ENCODE data around the gene RAPGEF1.

RAPGEF1 gene

GRCh38 chr9:131723632-131724031 lies 16.2 kb downstream of the RAPGEF1 start:
- DNase-seq (ENCODE audit: insufficient read length, low spot score) (no peak), FAIRE-seq (peak; percentile 28)
- TF ChIP-seq POLR2A (IDR thresholded peaks at IDR 0.05; ENCODE audit: low read depth, low read length) (no peak), POLR2AphosphoS5 (IDR thresholded peaks at IDR 0.05; ENCODE audit: low read depth, low read length) (no peak), TAF1 (IDR thresholded peaks at IDR 0.05; ENCODE audit: low read depth, low read length) (no peak)

- DNase-seq (ENCODE audit: insufficient read length, low spot score) = no peak
- FAIRE-seq = no peak
- no peak for TF ChIP-seq SPI1 (IDR thresholded peaks at IDR 0.05; ENCODE audit: low read depth, low read length)
- no peak for TF ChIP-seq POU2F2 (IDR thresholded peaks at IDR 0.05; ENCODE audit: low read depth, low read length)
- no peak for TF ChIP-seq PAX5 (IDR thresholded peaks at IDR 0.05; ENCODE audit: insufficient read depth, low read length, severe bottlenecking)
- no peak for TF ChIP-seq POLR2AphosphoS5 (IDR thresholded peaks at IDR 0.05; ENCODE audit: low read depth, low read length)
- TF ChIP-seq POLR2A (IDR thresholded peaks at IDR 0.05; ENCODE audit: low read depth, low read length) = no peak
- no peak for TF ChIP-seq TAF1 (IDR thresholded peaks at IDR 0.05; ENCODE audit: low read depth, low read length)
Measured at GRCh38 chr9:131722255-131722654, 17.6 kb downstream of the RAPGEF1 start.

GRCh38 chr9:131721076-131721475 lies 18.8 kb downstream of the RAPGEF1 start:
- FAIRE-seq (no peak), DNase-seq (ENCODE audit: insufficient read length, low spot score) (no peak)
- no peak for TF ChIP-seq POU2F2 (IDR thresholded peaks at IDR 0.05; ENCODE audit: low read depth, low read length)
- no peak for TF ChIP-seq PAX5 (IDR thresholded peaks at IDR 0.05; ENCODE audit: insufficient read depth, low read length, severe bottlenecking)
- no peak for TF ChIP-seq TAF1 (IDR thresholded peaks at IDR 0.05; ENCODE audit: low read depth, low read length)
- TF ChIP-seq SPI1 (IDR thresholded peaks at IDR 0.05; ENCODE audit: low read depth, low read length) = no peak
- no peak for TF ChIP-seq POLR2AphosphoS5 (IDR thresholded peaks at IDR 0.05; ENCODE audit: low read depth, low read length)
- TF ChIP-seq POLR2A (IDR thresholded peaks at IDR 0.05; ENCODE audit: low read depth, low read length) = no peak

DNA sequence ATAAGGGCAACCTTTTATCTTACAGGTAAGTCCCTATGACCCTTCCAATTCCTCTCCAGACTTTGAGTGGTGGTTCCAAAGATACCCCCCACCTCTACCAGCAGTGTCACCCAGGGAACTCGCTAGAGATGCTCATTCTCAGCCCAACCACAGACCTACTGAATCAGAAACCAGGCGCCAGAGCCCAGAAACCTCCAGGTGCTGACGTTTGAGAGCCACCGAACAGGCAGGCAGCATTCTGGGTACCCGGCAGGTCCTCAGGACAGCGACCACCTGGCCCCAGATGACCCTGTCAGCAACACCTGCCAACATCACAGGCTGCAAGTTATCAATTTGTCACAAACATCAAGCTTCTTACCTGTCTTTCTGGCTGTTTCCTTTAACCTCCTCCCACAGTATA lies 19.5 kb downstream of the RAPGEF1 start:
- peak; percentile 86 for FAIRE-seq
- no peak for DNase-seq (ENCODE audit: insufficient read length, low spot score)
- TF ChIP-seq SPI1 (IDR thresholded peaks at IDR 0.05; ENCODE audit: low read depth, low read length) (no peak), POLR2A (IDR thresholded peaks at IDR 0.05; ENCODE audit: low read depth, low read length) (no peak), PAX5 (IDR thresholded peaks at IDR 0.05; ENCODE audit: insufficient read depth, low read length, severe bottlenecking) (no peak), POLR2AphosphoS5 (IDR thresholded peaks at IDR 0.05; ENCODE audit: low read depth, low read length) (0 out of 2 replicates have a peak, but pooled peaks have one; percentile 24), POU2F2 (IDR thresholded peaks at IDR 0.05; ENCODE audit: low read depth, low read length) (0 out of 2 replicates have a peak, but pooled peaks have one; percentile 22), TAF1 (IDR thresholded peaks at IDR 0.05; ENCODE audit: low read depth, low read length) (peak; percentile 35; the same call in 1 of the 2 replicates)

GRCh38 chr9:131719262-131719908 lies 20.5 kb downstream of the RAPGEF1 start:
- DNase-seq (ENCODE audit: insufficient read length, low spot score) = no peak
- no peak for FAIRE-seq
- TF ChIP-seq SPI1 (IDR thresholded peaks at IDR 0.05; ENCODE audit: low read depth, low read length) (peak; percentile 30; the same call in 1 of the 2 replicates), POLR2AphosphoS5 (IDR thresholded peaks at IDR 0.05; ENCODE audit: low read depth, low read length) (no peak)

- TF ChIP-seq POU2F2 (IDR thresholded peaks at IDR 0.05; ENCODE audit: low read depth, low read length) (no peak), POLR2A (IDR thresholded peaks at IDR 0.05; ENCODE audit: low read depth, low read length) (no peak), PAX5 (IDR thresholded peaks at IDR 0.05; ENCODE audit: insufficient read depth, low read length, severe bottlenecking) (no peak), POLR2AphosphoS5 (IDR thresholded peaks at IDR 0.05; ENCODE audit: low read depth, low read length) (no peak), SPI1 (IDR thresholded peaks at IDR 0.05; ENCODE audit: low read depth, low read length) (no peak), TAF1 (IDR thresholded peaks at IDR 0.05; ENCODE audit: low read depth, low read length) (no peak)
- DNase-seq (ENCODE audit: insufficient read length, low spot score) (no peak), FAIRE-seq (no peak)
Measured at GRCh38 chr9:131717719-131718460, 22.0 kb downstream of the RAPGEF1 start.

GRCh38 chr9:131715906-131716305 lies 24.0 kb downstream of the RAPGEF1 start:
- no peak for TF ChIP-seq TAF1 (IDR thresholded peaks at IDR 0.05; ENCODE audit: low read depth, low read length)
- TF ChIP-seq SPI1 (IDR thresholded peaks at IDR 0.05; ENCODE audit: low read depth, low read length) = no peak
- TF ChIP-seq PAX5 (IDR thresholded peaks at IDR 0.05; ENCODE audit: insufficient read depth, low read length, severe bottlenecking) = no peak
- no peak for TF ChIP-seq POU2F2 (IDR thresholded peaks at IDR 0.05; ENCODE audit: low read depth, low read length)
- TF ChIP-seq POLR2AphosphoS5 (IDR thresholded peaks at IDR 0.05; ENCODE audit: low read depth, low read length) = no peak
- no peak for TF ChIP-seq POLR2A (IDR thresholded peaks at IDR 0.05; ENCODE audit: low read depth, low read length)
- DNase-seq (ENCODE audit: insufficient read length, low spot score) (no peak), FAIRE-seq (no peak)

DNA sequence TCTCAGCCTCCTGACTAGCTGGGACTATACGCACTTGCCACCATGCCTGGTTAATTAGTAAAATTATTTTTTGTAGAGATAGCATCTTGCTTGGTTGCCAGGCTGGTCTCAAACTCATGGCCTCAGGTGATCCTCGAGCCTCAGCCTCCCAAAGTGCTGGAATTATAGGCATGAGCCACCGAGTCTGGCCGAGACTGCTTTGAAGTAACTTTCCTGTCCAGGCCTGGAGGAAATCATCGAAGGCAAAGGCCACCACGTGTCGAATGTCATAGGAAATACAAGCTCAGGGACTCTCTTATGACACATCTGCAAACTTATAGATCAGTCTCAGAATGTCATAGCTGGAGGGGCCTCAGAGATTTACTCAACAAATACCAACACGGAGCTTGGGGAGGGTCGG lies 25.1 kb downstream of the RAPGEF1 start:
- no peak for TF ChIP-seq POLR2AphosphoS5 (IDR thresholded peaks at IDR 0.05; ENCODE audit: low read depth, low read length)
- FAIRE-seq (no peak), DNase-seq (ENCODE audit: insufficient read length, low spot score) (no peak)

- DNase-seq (ENCODE audit: insufficient read length, low spot score) (no peak), FAIRE-seq (no peak)
- TF ChIP-seq PAX5 (IDR thresholded peaks at IDR 0.05; ENCODE audit: insufficient read depth, low read length, severe bottlenecking) (no peak), SPI1 (IDR thresholded peaks at IDR 0.05; ENCODE audit: low read depth, low read length) (no peak), POU2F2 (IDR thresholded peaks at IDR 0.05; ENCODE audit: low read depth, low read length) (no peak), POLR2A (IDR thresholded peaks at IDR 0.05; ENCODE audit: low read depth, low read length) (no peak), TAF1 (IDR thresholded peaks at IDR 0.05; ENCODE audit: low read depth, low read length) (no peak), POLR2AphosphoS5 (IDR thresholded peaks at IDR 0.05; ENCODE audit: low read depth, low read length) (no peak)
Measured at GRCh38 chr9:131714161-131714646, 25.7 kb downstream of the RAPGEF1 start.

DNA sequence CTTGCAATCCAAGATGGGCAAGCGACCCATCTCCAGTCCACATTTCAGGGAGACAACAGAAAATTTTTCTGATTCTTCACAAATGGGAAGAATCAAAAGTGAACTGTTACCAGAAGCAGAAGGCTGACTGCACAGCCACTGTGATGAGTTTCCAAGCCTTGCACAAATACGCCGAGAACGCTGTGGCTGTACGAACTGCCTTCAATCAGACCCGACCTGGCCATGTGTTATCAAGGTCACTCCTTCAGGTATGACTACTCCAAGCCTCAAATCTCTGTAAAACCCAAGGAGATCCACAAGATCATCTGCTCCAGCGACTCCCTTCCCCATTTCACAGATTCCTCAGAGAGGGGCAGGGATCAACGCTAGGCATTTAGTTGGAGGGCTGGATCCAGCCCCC lies 26.9 kb downstream of the RAPGEF1 start:
- TF ChIP-seq PAX5 (IDR thresholded peaks at IDR 0.05; ENCODE audit: insufficient read depth, low read length, severe bottlenecking) (no peak), POU2F2 (IDR thresholded peaks at IDR 0.05; ENCODE audit: low read depth, low read length) (no peak), POLR2A (IDR thresholded peaks at IDR 0.05; ENCODE audit: low read depth, low read length) (no peak), TAF1 (IDR thresholded peaks at IDR 0.05; ENCODE audit: low read depth, low read length) (no peak), POLR2AphosphoS5 (IDR thresholded peaks at IDR 0.05; ENCODE audit: low read depth, low read length) (no peak), SPI1 (IDR thresholded peaks at IDR 0.05; ENCODE audit: low read depth, low read length) (no peak)
- FAIRE-seq = no peak
- no peak for DNase-seq (ENCODE audit: insufficient read length, low spot score)
